ENCODE results near the gene GXYLT1. TPM values are rescaled to one million over a fixed set of nuclear protein-coding genes. Genes with fewer than 3 reads are reported as not detected.
A peak's percentile ranks its signal among the peaks of the same experiment; 100 is the strongest.
"Not testable (repeated sequence)": the region's sequence is repeated elsewhere in the genome, so short reads cannot be mapped to it uniquely, and the experiment has no call there.

Gene GXYLT1
- total RNA-seq, 1 donor from 2014 or later: 15.3 TPM

GRCh38 chr12:42143452-42144157 lies 1.1 kb downstream of the GXYLT1 start:
- DNase-seq: peak; percentile 41

GRCh38 chr12:42141981-42142606 lies 2.6 kb downstream of the GXYLT1 start:
- DNase-seq: no peak

GRCh38 chr12:42140901-42141300 lies 3.8 kb downstream of the GXYLT1 start:
- DNase-seq: no peak

GRCh38 chr12:42135259-42135814 lies 9.3 kb downstream of the GXYLT1 start:
- no peak for DNase-seq

- no peak for DNase-seq
Observed at GRCh38 chr12:42130672-42131402, 13.8 kb downstream of the GXYLT1 start.

- peak; percentile 31 for DNase-seq
Observed at GRCh38 chr12:42129595-42130204, 15.0 kb downstream of the GXYLT1 start.

GRCh38 chr12:42128888-42129287 lies 15.8 kb downstream of the GXYLT1 start:
- no peak for DNase-seq

- DNase-seq: no peak
Observed at GRCh38 chr12:42128327-42128726, 16.3 kb downstream of the GXYLT1 start.

GRCh38 chr12:42126963-42127362 lies 17.7 kb downstream of the GXYLT1 start:
- no peak for DNase-seq

- DNase-seq: no peak
Observed at GRCh38 chr12:42125388-42125767, 19.3 kb downstream of the GXYLT1 start.

GRCh38 chr12:42124764-42125387 lies 19.8 kb downstream of the GXYLT1 start:
- DNase-seq: no peak

- no peak for DNase-seq
Observed at GRCh38 chr12:42119085-42119633, 25.5 kb downstream of the GXYLT1 start.

- DNase-seq: no peak
Observed at GRCh38 chr12:42118136-42118879, 26.4 kb downstream of the GXYLT1 start.

- DNase-seq: no peak
Observed at GRCh38 chr12:42109031-42109430, 35.6 kb downstream of the GXYLT1 start.

GRCh38 chr12:42106791-42107190 lies 37.9 kb downstream of the GXYLT1 start:
- DNase-seq: not testable (repeated sequence)

GRCh38 chr12:42104784-42105183 lies 39.9 kb downstream of the GXYLT1 start:
- no peak for DNase-seq

GRCh38 chr12:42104087-42104486 lies 40.6 kb downstream of the GXYLT1 start:
- DNase-seq: no peak

- no peak for DNase-seq
Observed at GRCh38 chr12:42103155-42103554, 41.5 kb downstream of the GXYLT1 start.

- no peak for DNase-seq
Observed at GRCh38 chr12:42102720-42103119, 42.0 kb downstream of the GXYLT1 start.

GRCh38 chr12:42099433-42099832 lies 45.2 kb downstream of the GXYLT1 start:
- no peak for DNase-seq

- DNase-seq: no peak
Observed at GRCh38 chr12:42097971-42098370, 46.7 kb downstream of the GXYLT1 start.

All from skin of body (tissue), 2 donors.